Stomach smooth muscle (tissue), 2 donors: ENCODE results near the gene CCDC88A.

Experiments
- H3K27ac ChIP-seq: one replicate; pipeline ENCODE4 v1.7.0; 2013; ENCODE audit warnings: mild to moderate bottlenecking, low read length, inconsistent platforms
- H3K27me3 ChIP-seq, 2 donors: one replicate each; pipeline ENCODE4 v1.7.0; 2013; ENCODE audit warnings: low read length in 2 of 2; ENCODE audit not compliant: insufficient read depth in 2 of 2, control insufficient read depth in 1 of 2
- H3K36me3 ChIP-seq, 2 donors: one replicate each; pipeline ENCODE4 v1.7.0; 2013; ENCODE audit warnings: low read length in 2 of 2; ENCODE audit not compliant: control insufficient read depth in 2 of 2, insufficient read depth in 2 of 2
- H3K4me1 ChIP-seq: one replicate; pipeline ENCODE4 v1.7.0; 2013; ENCODE audit warnings: low read length; ENCODE audit not compliant: control insufficient read depth, insufficient read depth
- H3K4me3 ChIP-seq, 2 donors: one replicate each; pipeline ENCODE4 v1.7.0; 2013; ENCODE audit warnings: low read length in 2 of 2
- H3K9ac ChIP-seq, 2 donors: one replicate each; pipeline ENCODE4 v1.7.0; 2013; ENCODE audit warnings: low read length in 2 of 2, mild to moderate bottlenecking in 1 of 2
- H3K9me3 ChIP-seq, 2 donors: one replicate each; pipeline ENCODE4 v1.7.0; 2013; ENCODE audit warnings: low read length in 2 of 2; ENCODE audit not compliant: control insufficient read depth in 2 of 2
- donor health status: healthy.
- donor health status: Pancreatic carcinoma.

Gene CCDC88A

DNA sequence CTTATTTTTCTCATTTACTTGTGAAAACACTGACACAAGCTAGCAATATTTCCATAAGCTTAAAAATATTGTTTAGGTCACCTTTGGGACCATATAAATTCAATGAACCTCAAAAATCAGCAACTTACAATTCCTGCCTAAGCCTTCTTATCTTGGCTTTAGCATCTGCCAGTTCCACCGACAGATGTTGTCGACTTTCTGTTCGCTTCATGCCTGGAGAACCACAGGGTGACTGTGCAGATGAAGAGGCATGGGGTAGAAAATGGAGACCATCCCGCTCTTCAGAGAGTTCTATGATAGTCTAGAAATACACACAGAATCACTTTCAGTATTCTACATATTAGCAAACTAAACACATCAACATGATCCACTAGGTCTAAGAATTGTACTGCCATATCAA lies 64.2 kb downstream of the CCDC88A start:
- no peaks in the 10 kb centered on the region for H3K27me3 ChIP-seq
- H3K9me3 ChIP-seq, result no peaks in the 10 kb centered on the region

DNA sequence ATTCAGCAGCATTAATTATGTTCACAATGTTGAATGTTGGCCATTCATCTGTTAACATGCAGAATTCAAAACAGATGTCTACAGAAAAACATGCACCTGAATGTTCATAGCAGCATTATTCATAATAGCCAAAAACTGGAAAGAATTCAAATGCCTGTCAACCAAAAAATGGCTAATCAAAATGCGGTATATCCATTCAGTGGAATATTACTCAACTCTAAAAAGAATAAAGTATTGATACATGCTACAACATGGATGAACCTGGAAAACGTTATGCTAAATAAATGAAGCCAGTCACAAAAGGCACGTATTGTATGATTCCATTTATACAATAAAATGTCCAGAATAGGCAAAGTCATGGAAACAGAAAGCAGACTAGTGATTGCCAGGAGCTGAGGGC lies 68.0 kb downstream of the CCDC88A start:
- H3K4me1 ChIP-seq, result no peaks in the 10 kb centered on the region
- H3K36me3 ChIP-seq, result peaks cover 3 to 4% of the 10 kb centered on the region in 2 donors

More for the DNA sequence above, 64.2 kb downstream of the CCDC88A start:
- Histone ChIP-seq H3K4me3 (no peak overlapping the region), H3K27ac (no peak overlapping the region), H3K9ac (no peak overlapping the region), H3K4me1 (no peaks in the 10 kb centered on the region), H3K36me3 (peaks cover 3 to 4% of the 10 kb centered on the region in 2 donors)

DNA sequence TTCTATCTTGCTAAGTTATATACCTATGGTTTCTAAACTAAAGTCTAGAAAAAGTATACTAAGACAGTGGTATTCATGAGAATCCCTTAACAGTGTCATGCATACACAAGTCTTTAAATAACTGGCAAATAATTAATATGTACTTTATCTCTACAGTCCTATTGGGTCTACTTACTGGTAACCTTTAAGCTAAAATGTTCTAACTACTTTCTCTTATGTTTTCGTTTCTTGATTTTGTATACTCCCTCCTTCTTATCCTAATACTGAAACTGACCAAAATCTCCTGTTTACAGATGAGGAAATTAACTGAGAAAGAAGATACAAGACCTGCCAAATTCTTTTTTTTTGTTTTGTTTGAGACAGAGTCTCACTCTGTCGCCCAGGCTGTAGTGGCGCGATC lies 74.6 kb downstream of the CCDC88A start:
- Histone ChIP-seq H3K36me3 (peaks cover 3 to 7% of the 10 kb centered on the region in 2 donors), H3K27ac (no peak overlapping the region), H3K27me3 (no peaks in the 10 kb centered on the region), H3K4me3 (no peak overlapping the region), H3K9me3 (no peaks in the 10 kb centered on the region), H3K9ac (no peak overlapping the region), H3K4me1 (no peaks in the 10 kb centered on the region)

More for the DNA sequence above, 68.0 kb downstream of the CCDC88A start:
- no peak overlapping the region for H3K9ac ChIP-seq
- H3K9me3 ChIP-seq, result no peaks in the 10 kb centered on the region
- no peak overlapping the region for H3K4me3 ChIP-seq
- H3K27ac ChIP-seq, result no peak overlapping the region
- no peaks in the 10 kb centered on the region for H3K27me3 ChIP-seq

DNA sequence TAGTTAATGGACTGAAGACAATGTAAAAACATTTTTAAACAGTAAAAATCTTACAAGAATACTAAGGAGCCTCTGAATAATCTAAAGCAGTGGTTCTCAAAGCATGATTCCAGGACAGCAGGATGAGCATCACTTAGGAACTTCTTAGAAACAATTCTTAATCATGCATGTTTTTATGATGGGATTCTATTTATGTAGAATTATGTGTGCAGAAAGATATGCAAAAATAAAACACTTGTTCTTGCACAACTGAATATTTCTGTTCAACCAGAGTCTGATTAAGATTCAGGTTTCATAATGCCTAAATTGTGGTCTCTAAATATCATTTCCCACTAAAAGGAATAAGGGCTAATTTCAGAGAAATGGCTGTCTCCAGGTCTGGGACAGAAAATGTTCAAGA lies 81.4 kb downstream of the CCDC88A start:
- Histone ChIP-seq H3K4me3 (no peak overlapping the region), H3K9me3 (no peaks in the 10 kb centered on the region), H3K27ac (no peak overlapping the region), H3K27me3 (no peaks in the 10 kb centered on the region), H3K9ac (no peak overlapping the region), H3K4me1 (no peaks in the 10 kb centered on the region), H3K36me3 (peaks cover 0 to 4% of the 10 kb centered on the region in 2 donors)

DNA sequence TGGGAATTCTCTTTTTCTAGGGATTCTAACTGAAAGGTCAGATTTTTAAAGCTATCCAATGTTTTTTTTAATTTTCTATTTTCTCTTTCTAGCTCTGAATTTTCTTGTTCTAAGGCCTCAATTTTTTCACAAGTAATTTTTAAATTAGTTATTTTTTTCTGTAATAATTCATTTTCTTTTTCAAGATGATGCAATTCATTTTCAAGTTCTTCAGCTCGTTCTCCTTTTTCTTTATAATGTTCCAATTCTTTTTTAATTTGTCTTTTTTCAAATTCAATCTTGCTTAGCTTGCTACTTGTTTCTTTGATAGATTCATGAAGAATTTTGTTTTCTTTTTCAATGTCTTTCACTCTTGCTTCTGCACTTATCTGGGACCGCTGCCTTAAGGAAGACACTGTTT lies 84.9 kb downstream of the CCDC88A start:
- Histone ChIP-seq H3K4me1 (no peaks in the 10 kb centered on the region), H3K27ac (no peak overlapping the region), H3K9me3 (no peaks in the 10 kb centered on the region), H3K27me3 (no peaks in the 10 kb centered on the region), H3K4me3 (no peak overlapping the region), H3K9ac (no peak overlapping the region), H3K36me3 (peaks cover 0 to 3% of the 10 kb centered on the region in 2 donors)

DNA sequence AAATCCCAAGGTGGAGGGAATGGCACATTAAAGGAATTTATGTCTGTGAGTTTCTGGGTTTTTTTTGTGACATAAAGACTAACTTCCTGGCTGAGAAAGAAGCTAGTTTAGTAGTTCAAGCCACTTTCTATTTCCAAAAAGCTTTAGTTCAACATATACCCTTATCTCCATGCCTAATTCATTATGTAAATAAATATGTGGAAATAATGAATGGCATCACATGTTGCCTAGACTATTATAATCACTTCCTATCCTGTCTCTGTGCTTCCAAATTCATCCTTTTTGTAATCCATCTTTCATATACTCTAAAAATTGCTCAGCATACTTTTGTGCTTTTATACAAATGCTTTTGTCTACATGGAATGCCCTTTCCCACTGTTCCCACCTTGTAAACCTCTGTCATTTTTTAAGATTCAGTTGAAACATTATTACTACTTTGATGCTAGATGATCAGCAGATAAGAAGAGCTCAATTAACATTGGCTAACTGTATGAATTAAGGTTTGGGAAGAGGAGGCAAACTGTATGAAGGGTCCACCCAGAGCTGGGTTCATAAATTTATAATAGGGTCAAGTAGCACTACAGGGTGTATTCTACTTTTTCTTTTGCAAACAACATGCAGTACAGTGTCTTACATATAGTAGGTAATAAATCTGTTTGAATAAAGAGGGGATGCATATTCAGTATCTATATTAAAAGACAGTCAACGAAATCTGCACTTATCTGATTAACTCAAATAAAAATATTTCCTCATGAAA lies 88.9 kb downstream of the CCDC88A start:
- peaks cover 4 to 12% of the 10 kb centered on the region in 2 donors for H3K36me3 ChIP-seq
- no peak overlapping the region for H3K27ac ChIP-seq
- H3K4me3 ChIP-seq, result no peak overlapping the region
- no peaks in the 10 kb centered on the region for H3K27me3 ChIP-seq
- H3K9me3 ChIP-seq, result no peaks in the 10 kb centered on the region
- no peak overlapping the region for H3K9ac ChIP-seq
- no peaks in the 10 kb centered on the region for H3K4me1 ChIP-seq

DNA sequence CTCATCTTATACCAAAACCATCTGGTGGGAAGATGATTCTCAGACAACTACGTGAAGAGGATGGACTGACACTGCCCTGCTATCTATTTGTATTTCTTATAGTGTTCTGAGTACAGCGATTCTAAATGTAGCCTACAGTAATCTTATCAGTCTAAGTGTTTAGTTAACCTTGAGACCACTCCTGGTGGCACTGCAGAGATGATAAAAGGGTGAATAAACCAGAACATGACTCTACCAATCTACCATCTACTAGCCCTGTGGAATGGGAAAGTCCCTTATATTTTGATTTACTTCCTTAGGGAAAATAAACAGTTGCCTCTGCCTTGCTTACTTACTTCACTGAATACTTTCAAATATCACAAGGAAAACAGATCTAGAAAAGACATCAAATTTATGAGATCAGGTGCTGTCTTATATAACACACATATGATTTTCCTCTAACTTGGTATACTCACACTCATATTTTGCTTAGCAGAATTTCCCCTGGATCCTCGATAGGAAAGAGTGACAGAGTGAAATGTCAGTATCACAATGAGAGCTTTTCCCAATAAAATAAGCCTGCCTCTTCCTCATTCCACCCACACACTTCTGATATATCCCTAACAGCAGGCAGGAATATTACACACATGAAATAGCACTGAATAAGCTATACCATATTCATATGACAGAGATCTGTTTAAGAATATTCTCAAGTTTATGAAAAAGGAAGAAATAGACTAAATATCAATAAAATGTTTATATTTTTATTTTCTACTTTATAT lies 92.0 kb downstream of the CCDC88A start:
- Histone ChIP-seq H3K27me3 (no peaks in the 10 kb centered on the region), H3K4me1 (no peaks in the 10 kb centered on the region), H3K36me3 (peaks cover 4 to 9% of the 10 kb centered on the region in 2 donors), H3K27ac (no peak overlapping the region), H3K4me3 (no peak overlapping the region), H3K9ac (no peak overlapping the region), H3K9me3 (no peaks in the 10 kb centered on the region)

DNA sequence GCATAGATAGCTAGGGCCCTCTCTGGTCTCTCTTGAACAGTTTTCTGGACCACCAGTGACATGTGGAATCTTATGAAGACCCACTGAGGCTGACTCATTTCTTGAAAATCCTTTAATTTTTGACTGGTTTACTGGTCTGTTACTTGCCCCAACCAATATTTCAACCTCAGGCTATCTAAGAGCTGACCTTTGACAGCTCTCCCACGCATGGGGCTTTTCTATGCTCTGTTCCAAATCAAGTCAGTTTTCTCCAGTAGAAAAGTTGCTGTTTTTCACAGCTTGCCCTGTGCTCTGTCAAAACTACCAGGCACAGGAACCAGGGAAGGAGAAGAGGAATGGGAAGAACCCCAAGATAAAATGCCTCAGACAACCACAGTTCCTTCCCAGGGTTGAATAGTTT lies 104.7 kb downstream of the CCDC88A start:
- H3K4me1 ChIP-seq, result no peaks in the 10 kb centered on the region
- H3K27me3 ChIP-seq, result no peaks in the 10 kb centered on the region
- no peak overlapping the region for H3K9ac ChIP-seq
- H3K36me3 ChIP-seq, result peaks cover 14 to 17% of the 10 kb centered on the region in 2 donors
- H3K27ac ChIP-seq, result no peak overlapping the region
- H3K4me3 ChIP-seq, result no peak overlapping the region
- H3K9me3 ChIP-seq, result no peaks in the 10 kb centered on the region

DNA sequence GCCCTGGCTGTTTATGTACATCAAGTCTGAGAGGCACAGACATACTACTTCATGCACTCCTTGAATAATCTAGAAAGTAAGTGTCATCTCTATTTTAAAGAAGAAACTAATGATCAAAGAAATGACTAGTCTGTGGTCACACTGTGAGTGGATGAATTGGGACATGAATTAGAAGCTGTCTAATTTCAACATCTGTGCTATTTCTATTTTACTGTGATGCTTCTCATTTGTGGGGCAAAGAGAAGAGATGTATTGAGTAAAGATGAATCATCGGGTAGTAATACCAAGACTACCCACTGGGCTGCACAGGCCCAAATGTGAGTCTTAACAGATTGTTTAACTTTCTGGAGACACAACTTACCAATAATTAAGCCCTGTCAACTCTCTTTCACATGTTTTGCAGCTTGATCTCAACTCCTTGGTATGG lies 108.2 kb downstream of the CCDC88A start:
- peaks cover 7 to 17% of the 10 kb centered on the region in 2 donors for H3K36me3 ChIP-seq

DNA sequence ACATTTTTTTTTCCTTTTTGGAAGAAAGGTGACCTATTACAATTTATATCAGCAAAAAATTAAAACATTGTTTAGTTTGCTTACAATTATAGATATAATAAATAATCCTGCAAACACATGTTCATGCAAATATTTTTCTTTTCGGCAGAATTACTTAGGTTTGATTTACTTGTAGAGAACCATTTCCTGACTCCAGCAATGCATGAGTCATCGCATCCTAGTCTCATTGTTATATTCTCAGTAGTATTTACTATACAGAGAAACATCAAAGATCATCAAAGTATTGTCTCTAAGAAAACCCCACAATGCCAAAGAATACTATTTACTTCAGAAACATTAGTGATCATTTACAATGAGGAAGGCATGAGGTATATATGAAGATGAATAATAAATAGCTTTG lies 110.2 kb downstream of the CCDC88A start:
- Histone ChIP-seq H3K27ac (no peak overlapping the region), H3K9ac (no peak overlapping the region), H3K36me3 (peaks cover 4 to 13% of the 10 kb centered on the region in 2 donors), H3K4me1 (no peaks in the 10 kb centered on the region), H3K9me3 (no peaks in the 10 kb centered on the region), H3K4me3 (no peak overlapping the region), H3K27me3 (no peaks in the 10 kb centered on the region)

More for the DNA sequence above, 108.2 kb downstream of the CCDC88A start:
- Histone ChIP-seq H3K4me3 (no peak overlapping the region), H3K27me3 (no peaks in the 10 kb centered on the region), H3K9ac (no peak overlapping the region), H3K4me1 (no peaks in the 10 kb centered on the region), H3K9me3 (no peaks in the 10 kb centered on the region), H3K27ac (no peak overlapping the region)

DNA sequence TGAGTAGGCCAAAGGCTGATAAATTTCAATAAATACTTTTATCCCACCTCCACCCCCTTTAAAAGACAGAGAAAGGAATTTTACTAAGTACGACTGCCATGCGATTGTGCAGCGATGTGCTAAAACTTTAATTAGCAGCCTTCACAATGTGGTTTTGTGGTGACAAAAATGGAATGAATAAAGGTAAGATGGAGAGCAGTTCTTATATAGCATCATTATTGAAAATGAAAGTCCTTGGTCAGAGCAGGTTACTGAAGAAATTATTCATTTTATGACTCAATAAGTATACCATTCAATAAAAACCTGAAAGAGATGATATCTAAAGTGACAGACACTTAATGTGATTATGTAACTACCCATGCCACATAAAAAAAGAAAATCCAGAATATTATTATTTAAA lies 117.4 kb downstream of the CCDC88A start:
- Histone ChIP-seq H3K27ac (no peak overlapping the region), H3K4me1 (no peaks in the 10 kb centered on the region), H3K4me3 (no peak overlapping the region)

More for the DNA sequence above, 117.4 kb downstream of the CCDC88A start:
- no peaks in the 10 kb centered on the region for H3K27me3 ChIP-seq
- peaks cover 3 to 8% of the 10 kb centered on the region in 2 donors for H3K36me3 ChIP-seq
- H3K9ac ChIP-seq, result no peak overlapping the region
- no peaks in the 10 kb centered on the region for H3K9me3 ChIP-seq
